ENCODE data around the gene SUCLA2. TPM values are rescaled to one million over a fixed set of nuclear protein-coding genes. Genes with fewer than 3 reads are reported as not detected.

SUCLA2 gene
- total RNA-seq, 3 donors from 2014 or later: 42.3 to 75.4 (median 61.3) TPM

GRCh38 chr13:47908197-47908902 is 92.7 kb downstream of the SUCLA2 start:
- H3K27me3 ChIP-seq: no peaks in the 10 kb centered on the region
- no peaks in the 10 kb centered on the region for H3K36me3 ChIP-seq
- no peak for DNase-seq (ENCODE audit: low spot score in 2 of 2)
- no peak overlapping the region for H3K27ac ChIP-seq
- intact Hi-C loops (cut with DNase I; ENCODE audit: low total_unique reads): no loop called here
- no peak overlapping the region for H3K4me3 ChIP-seq
- no peaks in the 10 kb centered on the region for H3K4me1 ChIP-seq
- no peak for TF ChIP-seq POLR2A (IDR thresholded peaks at IDR 0.05)
- no peak for TF ChIP-seq CTCF (IDR thresholded peaks at IDR 0.05)
- no peak for TF ChIP-seq POLR2AphosphoS5 (IDR thresholded peaks at IDR 0.05)
- H3K9me3 ChIP-seq: no peaks in the 10 kb centered on the region

GRCh38 chr13:47904891-47905290 is 96.2 kb downstream of the SUCLA2 start:
- no peaks in the 10 kb centered on the region for H3K9me3 ChIP-seq
- H3K27ac ChIP-seq: no peak overlapping the region
- H3K4me1 ChIP-seq: no peaks in the 10 kb centered on the region
- intact Hi-C loops (cut with DNase I; ENCODE audit: low total_unique reads): no loop called here
- DNase-seq (ENCODE audit: low spot score in 2 of 2): no peak
- TF ChIP-seq CTCF (IDR thresholded peaks at IDR 0.05) (no peak), POLR2A (IDR thresholded peaks at IDR 0.05) (no peak), POLR2AphosphoS5 (IDR thresholded peaks at IDR 0.05) (no peak)
- H3K27me3 ChIP-seq: no peaks in the 10 kb centered on the region
- H3K36me3 ChIP-seq: no peaks in the 10 kb centered on the region
- H3K4me3 ChIP-seq: no peak overlapping the region

DNA sequence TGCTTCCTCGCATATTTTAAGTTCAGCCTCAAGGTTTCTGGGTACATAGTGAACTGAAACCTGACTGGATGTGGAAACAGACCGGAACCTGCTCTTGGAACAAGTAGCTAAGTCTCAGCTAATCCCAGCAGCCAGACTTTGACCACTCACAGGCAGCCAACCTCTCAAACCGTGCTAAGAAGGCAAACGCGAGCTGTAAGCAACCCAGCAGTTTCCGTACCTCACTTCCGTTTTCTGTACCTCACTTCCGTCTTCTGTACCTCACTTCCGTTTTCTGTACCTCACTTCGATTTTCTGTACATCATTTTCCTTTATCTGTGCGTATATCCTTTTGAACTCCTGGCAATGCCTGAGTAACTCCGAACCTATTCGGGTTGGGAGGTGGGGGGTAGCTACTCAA is 96.8 kb downstream of the SUCLA2 start:
- no peak for DNase-seq (ENCODE audit: low spot score in 2 of 2)
- peak overlapping the region; percentile 19 to 45 for H3K27ac ChIP-seq
- H3K27me3 ChIP-seq: no peaks in the 10 kb centered on the region
- intact Hi-C loops (cut with DNase I; ENCODE audit: low total_unique reads): no loop called here
- H3K36me3 ChIP-seq: no peaks in the 10 kb centered on the region
- no peaks in the 10 kb centered on the region for H3K9me3 ChIP-seq
- TF ChIP-seq CTCF (IDR thresholded peaks at IDR 0.05) (no peak), POLR2AphosphoS5 (IDR thresholded peaks at IDR 0.05) (no peak), POLR2A (IDR thresholded peaks at IDR 0.05) (no peak)
- H3K4me3 ChIP-seq: peak overlapping the region; percentile 28 to 41 (median 35)
- H3K4me1 ChIP-seq: no peaks in the 10 kb centered on the region

- no peaks in the 10 kb centered on the region for H3K4me1 ChIP-seq
- H3K9me3 ChIP-seq: no peaks in the 10 kb centered on the region
- intact Hi-C loops (cut with DNase I; ENCODE audit: low total_unique reads): no loop called here
- H3K27me3 ChIP-seq: no peaks in the 10 kb centered on the region
- H3K36me3 ChIP-seq: no peaks in the 10 kb centered on the region
- no peak for DNase-seq (ENCODE audit: low spot score in 2 of 2)
- TF ChIP-seq CTCF (IDR thresholded peaks at IDR 0.05) (no peak), POLR2AphosphoS5 (IDR thresholded peaks at IDR 0.05) (no peak), POLR2A (IDR thresholded peaks at IDR 0.05) (no peak)
- H3K27ac ChIP-seq: peak overlapping the region; percentile 19 to 45
- H3K4me3 ChIP-seq: peak overlapping the region; percentile 28 to 41 (median 35)
Measured at GRCh38 chr13:47903836-47904235, 97.2 kb downstream of the SUCLA2 start.

DNA sequence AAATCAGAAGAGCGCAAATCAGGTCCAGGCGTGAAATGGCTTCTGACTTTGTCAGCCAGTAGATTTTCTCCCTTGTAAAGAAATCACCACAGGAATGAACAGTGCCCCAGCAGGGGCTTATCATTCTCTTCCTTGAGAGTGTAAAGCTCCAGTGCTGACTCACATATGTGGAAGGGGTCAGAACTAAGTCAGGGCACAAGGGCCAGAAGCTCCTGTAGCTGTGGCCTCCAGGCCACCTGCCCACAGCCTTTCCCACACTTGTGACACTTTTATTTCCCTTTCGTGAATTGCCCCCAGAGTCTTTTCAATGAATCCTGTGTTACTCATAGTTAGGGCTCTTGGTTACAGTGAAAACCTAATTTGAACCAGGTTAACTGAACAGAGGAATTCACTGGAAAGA is 99.6 kb downstream of the SUCLA2 start:
- Histone ChIP-seq H3K36me3 (no peaks in the 10 kb centered on the region), H3K27me3 (no peaks in the 10 kb centered on the region), H3K4me3 (no peak overlapping the region), H3K27ac (no peak overlapping the region), H3K9me3 (no peaks in the 10 kb centered on the region), H3K4me1 (no peaks in the 10 kb centered on the region)
- no peak for DNase-seq (ENCODE audit: low spot score in 2 of 2)
- TF ChIP-seq POLR2AphosphoS5 (IDR thresholded peaks at IDR 0.05) (no peak), POLR2A (IDR thresholded peaks at IDR 0.05) (no peak), CTCF (IDR thresholded peaks at IDR 0.05) (no peak)
- intact Hi-C loops (cut with DNase I; ENCODE audit: low total_unique reads): no loop called here
